PC-9 (cell line): ENCODE data around the gene RPS19BP1. TPM values are rescaled to one million over a fixed set of nuclear protein-coding genes. Genes with fewer than 3 reads are reported as not detected.

Experiments
- BruUV-seq: library from RNA; stranded (reverse); fragments of 400-500 nt; replicated peaks from 2 replicates; lab custom pipeline; 2021; lab: Mats Ljungman, UMichigan
- CTCF ChIA-PET: fragments of 300-600 bp; sonication (Branson Sonifier 250); formaldehyde crosslinking; loops from one replicate; lab custom pipeline; 2022; ENCODE audit warnings: antibody characterized with exemption; lab: Charles Lee
- POLR2A ChIA-PET: fragments of 300-600 bp; sonication (Branson Sonifier 250); formaldehyde crosslinking; loops from one replicate; lab custom pipeline; 2022; ENCODE audit warnings: antibody characterized with exemption; ENCODE audit not compliant: unreplicated experiment; lab: Charles Lee
- DNase-seq, 2 experiments: peaks; one replicate each; pipeline versions ENCODE4 v3.0.0 to v3.0.0-alpha.2; 2015 to 2022; ENCODE audit warnings: mixed read lengths in 1 of 2
- H2AFZ ChIP-seq: fragments of 200-600 bp; sonication (generic); 2 replicates; pipeline ENCODE4 v1.8.1; 2017; ENCODE audit warnings: antibody characterized with exemption
- H3F3A ChIP-seq: fragments of 200-600 bp; sonication (generic); 2 replicates; pipeline ENCODE4 v1.8.1; 2017; ENCODE audit warnings: antibody characterized with exemption, mild to moderate bottlenecking, low read depth; ENCODE audit not compliant: insufficient read depth
- H3K27ac ChIP-seq: fragments of 200-600 bp; sonication (generic); 2 replicates; pipeline ENCODE4 v1.6.1; 2016; ENCODE audit warnings: mixed run types
- H3K27me3 ChIP-seq: fragments of 200-600 bp; sonication (generic); 2 replicates; pipeline ENCODE4 v1.6.1; 2016; ENCODE audit warnings: low read depth, mixed run types; ENCODE audit not compliant: insufficient read depth
- H3K36me3 ChIP-seq: fragments of 200-600 bp; sonication (generic); 2 replicates; pipeline ENCODE4 v1.6.1; 2016; ENCODE audit warnings: low read depth, mixed run types
- H3K4me1 ChIP-seq: fragments of 200-600 bp; sonication (generic); replicated peaks from 2 replicates; pipeline ENCODE4 v1.6.1; 2016; ENCODE audit warnings: mixed run types; ENCODE audit not compliant: insufficient read depth
- H3K4me2 ChIP-seq: fragments of 200-600 bp; sonication (generic); 2 replicates; pipeline ENCODE4 v1.6.1; 2017; ENCODE audit warnings: mixed run types
- H3K4me3 ChIP-seq: fragments of 200-600 bp; sonication (generic); 2 replicates; pipeline ENCODE4 v1.6.1; 2016; ENCODE audit warnings: mixed run types
- H3K79me2 ChIP-seq: fragments of 200-600 bp; sonication (generic); 2 replicates; pipeline ENCODE4 v1.6.1; 2017; ENCODE audit warnings: low read depth, mixed run types
- H3K9me2 ChIP-seq: fragments of 200-600 bp; sonication (generic); 2 replicates; pipeline ENCODE4 v1.8.1; 2017; ENCODE audit warnings: mild to moderate bottlenecking; ENCODE audit not compliant: insufficient read depth
- H3K9me3 ChIP-seq: fragments of 200-600 bp; sonication (generic); 2 replicates; pipeline ENCODE4 v1.8.1; 2016; ENCODE audit warnings: low read depth; ENCODE audit not compliant: insufficient read depth
- H4K20me1 ChIP-seq: fragments of 200-600 bp; sonication (generic); 2 replicates; pipeline ENCODE4 v1.8.1; 2017; ENCODE audit not compliant: insufficient read depth
- EZH2 ChIP-seq: fragments of 200-600 bp; sonication (generic); IDR thresholded peaks from 2 replicates; pipeline ENCODE4 v1.8.0; 2017; ENCODE audit warnings: antibody characterized with exemption, low read depth
- intact Hi-C: fragments of 100-400 bp; cut with micrococcal nuclease; formaldehyde crosslinking; loops from one replicate; pipeline ENCODE4 v1.10.0; 2022; ENCODE audit not compliant: unreplicated experiment
- total RNA-seq: library from RNA; stranded (reverse); gene quantifications from 2 replicates; pipeline ENCODE4 v1.2.3, GENCODE V29; 2021
- TF ChIP-seq, protein P1 (sequence below): fragments of 200-600 bp; sonication (generic); conservative IDR thresholded peaks from 2 replicates; pipeline ENCODE4 v1.6.1; 2017; ENCODE audit warnings: mixed run types, antibody characterized with exemption, mild to moderate bottlenecking, moderate library complexity

RPS19BP1 gene
- total RNA-seq, 1 experiment from 2014 or later: 60.7 TPM

DNA sequence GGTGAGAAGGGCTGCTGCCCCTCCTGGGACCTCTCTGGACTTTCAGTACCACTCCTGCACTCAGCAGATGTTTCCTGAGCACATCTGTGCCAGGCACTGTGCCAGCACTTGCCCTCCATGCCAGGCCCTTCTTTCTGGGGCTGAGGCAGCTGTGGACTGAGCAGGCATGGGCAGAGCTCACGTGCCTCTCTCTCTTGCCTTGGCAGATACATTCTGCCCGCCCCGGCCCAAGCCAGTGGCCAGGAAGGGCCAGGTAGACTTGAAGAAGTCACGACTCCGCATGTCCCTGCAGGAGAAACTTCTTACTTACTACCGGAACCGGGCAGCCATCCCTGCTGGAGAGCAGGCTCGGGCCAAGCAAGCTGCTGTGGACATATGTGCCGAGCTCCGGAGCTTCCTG is 20.5 kb downstream of the RPS19BP1 start:
- peaks cover 41% of the 10 kb centered on the region for H3K79me2 ChIP-seq

DNA sequence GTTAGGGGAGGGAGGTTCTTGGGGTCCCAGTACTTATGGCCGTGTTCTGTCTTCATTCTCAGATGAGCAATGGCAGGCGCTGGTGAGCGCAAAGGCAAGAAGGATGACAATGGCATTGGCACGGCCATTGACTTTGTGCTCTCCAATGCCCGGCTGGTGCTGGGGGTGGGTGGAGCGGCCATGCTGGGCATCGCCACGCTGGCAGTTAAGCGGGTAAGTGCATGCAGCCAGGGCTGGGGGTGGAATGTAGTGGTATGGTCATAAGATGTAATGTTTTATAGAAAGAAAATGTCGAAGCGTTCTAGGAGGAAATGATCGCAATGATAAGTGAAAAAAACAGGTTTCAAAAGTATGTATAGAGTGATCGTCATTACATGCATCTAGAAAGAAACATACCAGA is 21.3 kb downstream of the RPS19BP1 start:
- Histone ChIP-seq H3K27me3 (no peaks in the 10 kb centered on the region), H3K4me2 (no peak overlapping the region), H3F3A (peaks cover 23% of the 10 kb centered on the region; the same call in 1 of the 2 replicates), H3K9me3 (no peaks in the 10 kb centered on the region), H3K36me3 (peaks cover 67% of the 10 kb centered on the region), H3K4me3 (no peak overlapping the region), H3K27ac (no peak overlapping the region), H3K4me1 (no peaks in the 10 kb centered on the region), H3K79me2 (peaks cover 48% of the 10 kb centered on the region), H3K9me2 (no peaks in the 10 kb centered on the region), H4K20me1 (peaks cover 46% of the 10 kb centered on the region), H2AFZ (no peak overlapping the region)
- ChIA-PET POLR2A (interaction anchor here (0.6 kb wide), 1 partner anchor 397 kb away, joined by 24 read pairs; no protein-coding TSS in a partner anchor), CTCF (no interaction called here)
- intact Hi-C loops: no loop called here
- BruUV-seq: no TSS peak
- TF ChIP-seq, protein P1, sequence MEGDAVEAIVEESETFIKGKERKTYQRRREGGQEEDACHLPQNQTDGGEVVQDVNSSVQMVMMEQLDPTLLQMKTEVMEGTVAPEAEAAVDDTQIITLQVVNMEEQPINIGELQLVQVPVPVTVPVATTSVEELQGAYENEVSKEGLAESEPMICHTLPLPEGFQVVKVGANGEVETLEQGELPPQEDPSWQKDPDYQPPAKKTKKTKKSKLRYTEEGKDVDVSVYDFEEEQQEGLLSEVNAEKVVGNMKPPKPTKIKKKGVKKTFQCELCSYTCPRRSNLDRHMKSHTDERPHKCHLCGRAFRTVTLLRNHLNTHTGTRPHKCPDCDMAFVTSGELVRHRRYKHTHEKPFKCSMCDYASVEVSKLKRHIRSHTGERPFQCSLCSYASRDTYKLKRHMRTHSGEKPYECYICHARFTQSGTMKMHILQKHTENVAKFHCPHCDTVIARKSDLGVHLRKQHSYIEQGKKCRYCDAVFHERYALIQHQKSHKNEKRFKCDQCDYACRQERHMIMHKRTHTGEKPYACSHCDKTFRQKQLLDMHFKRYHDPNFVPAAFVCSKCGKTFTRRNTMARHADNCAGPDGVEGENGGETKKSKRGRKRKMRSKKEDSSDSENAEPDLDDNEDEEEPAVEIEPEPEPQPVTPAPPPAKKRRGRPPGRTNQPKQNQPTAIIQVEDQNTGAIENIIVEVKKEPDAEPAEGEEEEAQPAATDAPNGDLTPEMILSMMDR: no peak
- no peak for TF ChIP-seq EZH2
- DNase-seq: no peak

More for the DNA sequence above, 20.5 kb downstream of the RPS19BP1 start:
- TF ChIP-seq, protein P1: no peak
- TF ChIP-seq EZH2: no peak
- H3K9me3 ChIP-seq: no peaks in the 10 kb centered on the region
- BruUV-seq: no TSS peak
- H3K4me3 ChIP-seq: no peak overlapping the region
- no peak overlapping the region for H2AFZ ChIP-seq
- H3K9me2 ChIP-seq: no peaks in the 10 kb centered on the region
- no peaks in the 10 kb centered on the region for H3K27me3 ChIP-seq
- H3K27ac ChIP-seq: no peak overlapping the region
- ChIA-PET POLR2A (no interaction called here), CTCF (interaction anchor here (0.7 kb wide), 1 partner anchor 17 kb away, joined by 3 read pairs; no protein-coding TSS in a partner anchor)
- peaks cover 31% of the 10 kb centered on the region; the same call in 1 of the 2 replicates for H3F3A ChIP-seq
- H4K20me1 ChIP-seq: peaks cover 46% of the 10 kb centered on the region
- no peak for DNase-seq
- H3K4me2 ChIP-seq: no peak overlapping the region
- intact Hi-C loops: no loop called here
- H3K4me1 ChIP-seq: no peaks in the 10 kb centered on the region
- H3K36me3 ChIP-seq: peaks cover 65% of the 10 kb centered on the region

DNA sequence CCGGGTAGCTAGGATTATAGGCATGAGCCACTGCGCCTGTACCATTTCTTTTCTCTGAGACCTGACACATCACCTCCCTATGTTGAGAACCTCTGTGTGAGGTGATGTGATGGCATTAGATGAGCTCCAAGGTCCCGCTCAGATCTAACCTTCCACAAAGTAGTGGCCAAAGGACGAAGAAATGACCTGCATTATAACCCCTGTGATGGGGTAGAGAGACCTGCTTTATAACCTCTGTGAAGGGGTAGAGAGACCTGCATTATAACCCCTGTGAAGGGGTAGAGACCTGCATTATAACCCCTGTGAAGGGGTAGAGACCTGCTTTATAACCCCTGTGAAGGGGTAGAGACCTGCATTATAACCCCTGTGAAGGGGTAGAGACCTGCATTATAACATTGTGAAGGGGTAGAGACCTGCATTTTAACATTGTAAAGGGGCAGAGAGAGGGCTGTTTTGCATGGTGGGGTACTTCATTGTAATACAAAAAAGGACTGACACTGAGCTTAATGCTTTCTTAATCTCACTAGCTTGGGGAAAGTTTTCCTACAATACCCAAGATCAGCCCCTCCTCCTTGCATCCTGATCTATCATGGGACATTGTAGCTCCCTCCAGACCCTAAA is 21.9 kb downstream of the RPS19BP1 start:
- ChIA-PET POLR2A (interaction anchor here (0.6 kb wide), 1 partner anchor 397 kb away, joined by 24 read pairs; no protein-coding TSS in a partner anchor), CTCF (no interaction called here)
- H3K4me1 ChIP-seq: no peaks in the 10 kb centered on the region
- intact Hi-C loops: no loop called here
- DNase-seq: peak in 1 of 2 experiments; percentile 28
- H3K9me3 ChIP-seq: no peaks in the 10 kb centered on the region
- peaks cover 68% of the 10 kb centered on the region for H3K36me3 ChIP-seq
- no peaks in the 10 kb centered on the region for H3K9me2 ChIP-seq
- TF ChIP-seq EZH2: no peak
- TF ChIP-seq, protein P1: no peak
- peaks cover 46% of the 10 kb centered on the region for H4K20me1 ChIP-seq
- BruUV-seq: no TSS peak
- no peaks in the 10 kb centered on the region for H3K27me3 ChIP-seq
- H2AFZ ChIP-seq: no peak overlapping the region
- peaks cover 53% of the 10 kb centered on the region for H3K79me2 ChIP-seq
- no peak overlapping the region for H3K27ac ChIP-seq
- H3F3A ChIP-seq: peaks cover 17% of the 10 kb centered on the region; the same call in 1 of the 2 replicates
- H3K4me2 ChIP-seq: no peak overlapping the region
- no peak overlapping the region for H3K4me3 ChIP-seq
